Osteocyte (in vitro differentiated cells): ENCODE data around the gene DDB1. TPM values are rescaled to one million over a fixed set of nuclear protein-coding genes. Genes with fewer than 3 reads are reported as not detected.
A peak's percentile ranks its signal among the peaks of the same experiment; 100 is the strongest.

Source experiments
- DNase-seq: peaks from one replicate; pipeline ENCODE4 v3.0.0; 2021; ENCODE audit warnings: mixed read lengths; ENCODE audit not compliant: unreplicated experiment; ENCODE audit errors: extremely low spot score
- H3K27ac Mint-ChIP-seq: one replicate; pipeline ENCODE4 v1.8.0; 2021; ENCODE audit warnings: mild to moderate bottlenecking, mixed read lengths; ENCODE audit not compliant: unreplicated experiment
- H3K27me3 Mint-ChIP-seq: one replicate; pipeline ENCODE4 v1.8.0; 2021; ENCODE audit warnings: mixed read lengths; ENCODE audit not compliant: unreplicated experiment
- H3K36me3 Mint-ChIP-seq: one replicate; pipeline ENCODE4 v1.8.0; 2021; ENCODE audit warnings: mixed read lengths; ENCODE audit not compliant: unreplicated experiment
- H3K4me1 Mint-ChIP-seq: one replicate; pipeline ENCODE4 v1.8.0; 2021; ENCODE audit warnings: mixed read lengths; ENCODE audit not compliant: unreplicated experiment
- H3K4me3 Mint-ChIP-seq: one replicate; pipeline ENCODE4 v1.8.0; 2021; ENCODE audit warnings: mild to moderate bottlenecking, moderate library complexity, mixed read lengths; ENCODE audit not compliant: unreplicated experiment
- H3K9me3 Mint-ChIP-seq: one replicate; pipeline ENCODE4 v1.8.0; 2021; ENCODE audit warnings: mixed read lengths; ENCODE audit not compliant: unreplicated experiment
- total RNA-seq: library from RNA; stranded (reverse); gene quantifications from 2 replicates; pipeline ENCODE4 v1.2.1, GENCODE V29; 2021
- TF ChIP-seq, protein P1 (sequence below): fragments of 200-600 bp; sonication (generic); IDR thresholded peaks from 2 replicates; pipeline ENCODE4 v1.5.0; 2021; ENCODE audit warnings: antibody characterized with exemption, mild to moderate bottlenecking, moderate library complexity

DDB1 gene
- total RNA-seq, 1 donor from 2014 or later = 266 TPM

DNA sequence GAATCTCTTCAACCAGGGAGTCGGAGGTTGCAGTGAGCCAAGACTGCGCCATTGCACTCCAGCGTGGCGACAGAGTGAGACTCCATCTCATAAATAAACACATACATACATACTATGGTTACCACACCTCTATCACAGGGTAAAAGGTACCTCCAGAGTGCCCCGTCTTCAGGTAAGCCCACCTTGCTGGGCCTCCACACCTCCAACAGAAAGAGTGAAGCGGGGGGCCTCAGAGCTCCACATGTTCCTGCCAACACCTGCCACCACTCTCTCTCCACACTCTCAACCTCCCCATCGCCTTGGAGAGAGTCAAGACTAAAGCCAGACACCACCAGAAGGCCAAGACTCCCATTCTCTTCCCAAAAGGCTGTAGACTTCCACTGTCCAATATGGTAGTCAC lies 27.5 kb downstream of the DDB1 start:
- Mint-ChIP-seq H3K4me3 (no peak overlapping the region), H3K27me3 (no peaks in the 10 kb centered on the region), H3K27ac (no peak overlapping the region), H3K9me3 (no peaks in the 10 kb centered on the region), H3K4me1 (no peaks in the 10 kb centered on the region), H3K36me3 (peaks cover 37% of the 10 kb centered on the region)
- TF ChIP-seq, protein P1, sequence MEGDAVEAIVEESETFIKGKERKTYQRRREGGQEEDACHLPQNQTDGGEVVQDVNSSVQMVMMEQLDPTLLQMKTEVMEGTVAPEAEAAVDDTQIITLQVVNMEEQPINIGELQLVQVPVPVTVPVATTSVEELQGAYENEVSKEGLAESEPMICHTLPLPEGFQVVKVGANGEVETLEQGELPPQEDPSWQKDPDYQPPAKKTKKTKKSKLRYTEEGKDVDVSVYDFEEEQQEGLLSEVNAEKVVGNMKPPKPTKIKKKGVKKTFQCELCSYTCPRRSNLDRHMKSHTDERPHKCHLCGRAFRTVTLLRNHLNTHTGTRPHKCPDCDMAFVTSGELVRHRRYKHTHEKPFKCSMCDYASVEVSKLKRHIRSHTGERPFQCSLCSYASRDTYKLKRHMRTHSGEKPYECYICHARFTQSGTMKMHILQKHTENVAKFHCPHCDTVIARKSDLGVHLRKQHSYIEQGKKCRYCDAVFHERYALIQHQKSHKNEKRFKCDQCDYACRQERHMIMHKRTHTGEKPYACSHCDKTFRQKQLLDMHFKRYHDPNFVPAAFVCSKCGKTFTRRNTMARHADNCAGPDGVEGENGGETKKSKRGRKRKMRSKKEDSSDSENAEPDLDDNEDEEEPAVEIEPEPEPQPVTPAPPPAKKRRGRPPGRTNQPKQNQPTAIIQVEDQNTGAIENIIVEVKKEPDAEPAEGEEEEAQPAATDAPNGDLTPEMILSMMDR = no peak
- DNase-seq = peak; percentile 65

DNA sequence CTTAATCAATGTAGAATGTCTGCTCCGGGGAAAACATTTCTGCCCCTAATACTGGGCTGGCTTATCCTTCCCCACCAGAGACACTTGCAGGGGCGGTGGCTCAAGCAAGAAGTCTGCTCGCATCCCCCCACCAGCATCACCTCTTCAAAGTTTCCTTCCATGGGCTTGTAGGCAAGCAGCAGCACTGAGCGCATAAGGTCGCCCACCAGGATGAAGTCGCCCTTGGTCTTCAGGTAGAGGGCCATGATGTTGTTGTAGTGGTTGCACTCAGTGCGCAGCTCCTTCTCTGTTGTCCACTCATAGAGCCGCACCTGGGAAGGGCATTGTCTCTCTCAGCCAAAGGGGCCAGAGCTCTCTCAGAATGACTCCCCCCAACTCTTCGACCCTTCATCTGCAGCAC lies 29.2 kb downstream of the DDB1 start:
- no peaks in the 10 kb centered on the region for H3K27me3 Mint-ChIP-seq
- no peak overlapping the region for H3K4me3 Mint-ChIP-seq
- peaks cover 6% of the 10 kb centered on the region for H3K4me1 Mint-ChIP-seq
- TF ChIP-seq, protein P1 = no peak
- peak; percentile 62 for DNase-seq
- no peak overlapping the region for H3K27ac Mint-ChIP-seq
- H3K36me3 Mint-ChIP-seq = peaks cover 48% of the 10 kb centered on the region
- H3K9me3 Mint-ChIP-seq = no peaks in the 10 kb centered on the region

DNA sequence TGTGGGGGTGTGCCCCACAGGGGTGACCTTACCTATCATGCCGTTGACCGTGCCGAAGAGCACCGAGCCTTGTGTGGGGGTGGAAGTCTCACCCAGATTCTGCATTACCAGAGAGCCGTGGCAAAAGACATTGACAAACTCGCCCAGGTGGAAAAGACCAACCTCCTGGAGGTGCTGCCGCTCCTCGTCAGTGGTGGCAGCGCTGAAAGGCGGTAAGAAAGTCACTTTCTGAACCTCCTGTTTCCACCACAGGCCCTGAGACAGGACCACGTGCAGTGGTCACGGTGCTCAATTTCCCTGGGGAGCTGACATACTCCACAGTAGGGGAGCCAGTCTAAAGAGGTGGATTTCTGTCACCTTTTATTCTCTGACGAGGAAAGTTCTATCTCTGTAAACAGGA lies 30.4 kb downstream of the DDB1 start:
- H3K4me3 Mint-ChIP-seq = no peak overlapping the region
- no peak for DNase-seq
- peaks cover 51% of the 10 kb centered on the region for H3K36me3 Mint-ChIP-seq
- no peaks in the 10 kb centered on the region for H3K27me3 Mint-ChIP-seq
- TF ChIP-seq, protein P1 = no peak
- H3K27ac Mint-ChIP-seq = no peak overlapping the region
- H3K4me1 Mint-ChIP-seq = peaks cover 18% of the 10 kb centered on the region
- no peaks in the 10 kb centered on the region for H3K9me3 Mint-ChIP-seq

DNA sequence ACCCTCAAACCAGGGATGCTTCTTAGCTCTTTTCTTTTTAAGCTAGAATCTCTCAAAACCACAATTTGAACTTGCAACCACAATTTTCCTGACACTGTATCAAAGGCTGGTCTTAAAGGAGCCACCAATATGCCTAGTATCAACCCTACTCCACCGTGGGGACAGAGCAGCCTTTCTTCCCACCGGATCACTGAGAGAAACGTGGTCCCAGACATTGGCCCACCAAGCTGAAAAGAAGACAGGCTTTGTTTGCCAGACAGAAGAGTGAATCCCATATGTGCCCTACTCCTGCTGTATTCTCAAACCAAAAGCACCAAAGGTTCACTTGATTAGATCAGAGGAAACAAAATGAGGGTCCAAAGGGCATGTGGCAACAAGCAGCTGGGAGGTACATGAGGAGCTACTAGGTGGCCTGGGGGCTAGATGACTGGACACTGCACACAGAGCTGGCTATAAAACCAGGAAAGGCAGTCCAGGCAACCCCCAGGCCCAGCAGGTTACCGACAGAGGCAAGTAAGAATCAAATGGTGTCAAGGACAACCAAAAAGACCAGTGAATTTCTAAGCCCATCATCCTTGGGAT lies 34.2 kb downstream of the DDB1 start:
- Mint-ChIP-seq H3K36me3 (peaks cover 39% of the 10 kb centered on the region), H3K27ac (peak overlapping the region; percentile 87), H3K4me3 (no peak overlapping the region), H3K4me1 (peaks cover 38% of the 10 kb centered on the region), H3K9me3 (no peaks in the 10 kb centered on the region), H3K27me3 (no peaks in the 10 kb centered on the region)
- TF ChIP-seq, protein P1 = no peak
- no peak for DNase-seq

DNA sequence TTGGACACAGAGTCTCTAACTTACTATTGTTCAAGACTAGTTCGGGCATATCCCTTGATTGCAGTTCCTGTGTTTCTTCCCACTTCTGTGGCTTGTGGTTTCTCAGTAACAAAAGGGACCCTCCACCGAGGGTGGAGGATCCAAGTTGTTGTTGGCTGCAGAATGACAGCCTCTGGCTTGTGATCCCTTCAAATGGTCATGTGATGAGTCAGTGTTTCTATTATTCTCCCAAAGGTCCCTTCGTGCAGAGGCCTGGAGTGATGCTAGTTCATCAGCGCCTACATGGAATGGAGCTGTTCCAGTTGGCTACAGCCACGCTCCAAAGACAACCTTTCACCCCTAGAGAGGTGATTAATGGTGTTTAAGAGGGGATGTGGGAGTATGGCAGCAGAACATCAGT lies 35.2 kb downstream of the DDB1 start:
- H3K4me3 Mint-ChIP-seq = peak overlapping the region; percentile 7
- no peaks in the 10 kb centered on the region for H3K9me3 Mint-ChIP-seq
- H3K36me3 Mint-ChIP-seq = peaks cover 33% of the 10 kb centered on the region
- TF ChIP-seq, protein P1 = no peak
- peaks cover 45% of the 10 kb centered on the region for H3K4me1 Mint-ChIP-seq
- peak overlapping the region; percentile 87 for H3K27ac Mint-ChIP-seq
- DNase-seq = no peak
- H3K27me3 Mint-ChIP-seq = no peaks in the 10 kb centered on the region
